ENCODE results near the gene RGS14.

Gene RGS14

GRCh38 chr5:177351392-177352329 is 6.1 kb upstream of the RGS14 start, which contains the start of gene LMAN2:
Gene LMAN2, minus strand, starts transcription at chr5:177351668. Its CDS starts 21 bp downstream, at chr5:177351647.
- H3K4me3 ChIP-seq (replicated peaks; ENCODE audit: low read depth, low read length), result peak within 1 kb of the TSS; percentile 92
- peak; percentile 92 for DNase-seq (ENCODE audit: extremely low read depth, low read depth)
- TF ChIP-seq CTCF (IDR thresholded peaks at IDR 0.05; ENCODE audit: low read depth, low read length, missing control alignments), result no peak

GRCh38 chr5:177353093-177353492 is 4.6 kb upstream of the RGS14 start:
- no peak for DNase-seq (ENCODE audit: extremely low read depth, low read depth)
- H3K4me3 ChIP-seq (replicated peaks; ENCODE audit: low read depth, low read length), result no peak overlapping the region
- no peak for TF ChIP-seq CTCF (IDR thresholded peaks at IDR 0.05; ENCODE audit: low read depth, low read length, missing control alignments)

GRCh38 chr5:177354256-177354655 is 3.5 kb upstream of the RGS14 start:
- no peak overlapping the region for H3K4me3 ChIP-seq (replicated peaks; ENCODE audit: low read depth, low read length)
- no peak for TF ChIP-seq CTCF (IDR thresholded peaks at IDR 0.05; ENCODE audit: low read depth, low read length, missing control alignments)
- DNase-seq (ENCODE audit: extremely low read depth, low read depth), result no peak

GRCh38 chr5:177354711-177355110 is 3.0 kb upstream of the RGS14 start:
- no peak for DNase-seq (ENCODE audit: extremely low read depth, low read depth)
- no peak overlapping the region for H3K4me3 ChIP-seq (replicated peaks; ENCODE audit: low read depth, low read length)
- TF ChIP-seq CTCF (IDR thresholded peaks at IDR 0.05; ENCODE audit: low read depth, low read length, missing control alignments), result no peak

- DNase-seq (ENCODE audit: extremely low read depth, low read depth), result no peak
- no peak overlapping the region for H3K4me3 ChIP-seq (replicated peaks; ENCODE audit: low read depth, low read length)
- no peak for TF ChIP-seq CTCF (IDR thresholded peaks at IDR 0.05; ENCODE audit: low read depth, low read length, missing control alignments)
Observed at GRCh38 chr5:177355162-177355867, 2.4 kb upstream of the RGS14 start.

GRCh38 chr5:177355868-177356168 is 1.9 kb upstream of the RGS14 start:
- no peak overlapping the region for H3K4me3 ChIP-seq (replicated peaks; ENCODE audit: low read depth, low read length)
- no peak for DNase-seq (ENCODE audit: extremely low read depth, low read depth)
- no peak for TF ChIP-seq CTCF (IDR thresholded peaks at IDR 0.05; ENCODE audit: low read depth, low read length, missing control alignments)
